NCI-H748 (cell line): ENCODE data around the gene TBX21.
A peak's percentile ranks its signal among the peaks of the same experiment; 100 is the strongest.

Experiments used
- DNase-seq: peaks from one replicate; lab custom pipeline; 2025; ENCODE audit not compliant: unreplicated experiment; lab: John Stamatoyannopoulos, UW

The TBX21 gene

GRCh38 chr17:47733047-47733673 lies at the start of gene TBX21:
TSS of gene TBX21 (plus strand) at chr17:47733236. CDS start at chr17:47733455, 219 bp downstream.
- peak; percentile 85 for DNase-seq

GRCh38 chr17:47684025-47684424 lies 49.0 kb upstream of the TBX21 start:
- no peak for DNase-seq

GRCh38 chr17:47684535-47685193 lies 48.4 kb upstream of the TBX21 start:
- DNase-seq = no peak

- DNase-seq = no peak
Measured at GRCh38 chr17:47685556-47686275, 47.3 kb upstream of the TBX21 start.

- DNase-seq = no peak
Measured at GRCh38 chr17:47686276-47686635, 46.8 kb upstream of the TBX21 start.

- DNase-seq = no peak
Measured at GRCh38 chr17:47686664-47687327, 46.2 kb upstream of the TBX21 start.

GRCh38 chr17:47687328-47687690 lies 45.7 kb upstream of the TBX21 start:
- DNase-seq = no peak

GRCh38 chr17:47687748-47688147 lies 45.3 kb upstream of the TBX21 start:
- no peak for DNase-seq

- DNase-seq = no peak
Measured at GRCh38 chr17:47690121-47690520, 42.9 kb upstream of the TBX21 start.

GRCh38 chr17:47692137-47692894 lies 40.7 kb upstream of the TBX21 start:
- DNase-seq = no peak

GRCh38 chr17:47692895-47693730 lies 39.9 kb upstream of the TBX21 start:
- peak; percentile 28 for DNase-seq

GRCh38 chr17:47693731-47694580 lies 39.1 kb upstream of the TBX21 start, which contains the start of gene TBKBP1:
TSS of gene TBKBP1 (plus strand) at chr17:47694161. CDS start at chr17:47696113, 1,952 bp downstream.
- DNase-seq = peak; percentile 74

- DNase-seq = peak; percentile 55
Measured at GRCh38 chr17:47694581-47695428, 38.2 kb upstream of the TBX21 start.

GRCh38 chr17:47695429-47696376 lies 37.3 kb upstream of the TBX21 start:
- no peak for DNase-seq

- no peak for DNase-seq
Measured at GRCh38 chr17:47696717-47697642, 36.1 kb upstream of the TBX21 start.
